Hippocampal formation (tissue), 2 donors: ENCODE data around the gene ITFG2.

Experiments used
- DNase-seq, 2 donors: peaks; one replicate each; lab custom pipeline; 2025; lab: John Stamatoyannopoulos, UW

ITFG2 gene

GRCh38 chr12:2832550-2833127, 20.2 kb downstream of the ITFG2 start:
- no peak for DNase-seq

- no peak for DNase-seq
These were observed 20.9 kb downstream of the ITFG2 start for GRCh38 chr12:2833327-2833726.

GRCh38 chr12:2833810-2834209, 21.3 kb downstream of the ITFG2 start:
- DNase-seq: no peak

- peak; percentile 64 to 74 for DNase-seq
These were observed 22.4 kb downstream of the ITFG2 start, which contains the start of gene NRIP2 for GRCh38 chr12:2834581-2835491. NRIP2 (minus strand) TSS chr12:2835035; CDS start chr12:2834983, 52 bp downstream.

GRCh38 chr12:2835691-2836403, 23.4 kb downstream of the ITFG2 start:
- no peak for DNase-seq

GRCh38 chr12:2836574-2836973, 24.1 kb downstream of the ITFG2 start:
- DNase-seq: no peak

- DNase-seq: no peak
These were observed 28.7 kb downstream of the ITFG2 start for GRCh38 chr12:2841056-2841650.

GRCh38 chr12:2842948-2843347, 30.5 kb downstream of the ITFG2 start:
- DNase-seq: no peak

- DNase-seq: no peak
These were observed 32.3 kb downstream of the ITFG2 start for GRCh38 chr12:2844786-2845185.

- DNase-seq: no peak
These were observed 32.8 kb downstream of the ITFG2 start for GRCh38 chr12:2845280-2845679.

GRCh38 chr12:2851931-2852330, 39.5 kb downstream of the ITFG2 start:
- DNase-seq: no peak

- peak; percentile 42 to 77 for DNase-seq
These were observed 41.2 kb downstream of the ITFG2 start for GRCh38 chr12:2853626-2854025.

GRCh38 chr12:2854669-2855453, 42.4 kb downstream of the ITFG2 start:
- DNase-seq: no peak

- DNase-seq: no peak
These were observed 43.1 kb downstream of the ITFG2 start for GRCh38 chr12:2855546-2855945.

- no peak for DNase-seq
These were observed 43.6 kb downstream of the ITFG2 start for GRCh38 chr12:2856051-2856450.

- no peak for DNase-seq
These were observed 44.6 kb downstream of the ITFG2 start, which contains the start of gene TEX52 for GRCh38 chr12:2857021-2857431. TEX52 (minus strand) TSS chr12:2857039; CDS start chr12:2857026, 13 bp downstream.

GRCh38 chr12:2857576-2857975, 45.1 kb downstream of the ITFG2 start:
- no peak for DNase-seq

- no peak for DNase-seq
These were observed 45.9 kb downstream of the ITFG2 start for GRCh38 chr12:2858334-2858733.

- DNase-seq: no peak
These were observed 46.5 kb downstream of the ITFG2 start for GRCh38 chr12:2858944-2859421.

- DNase-seq: no peak
These were observed 47.7 kb downstream of the ITFG2 start for GRCh38 chr12:2860170-2860569.

GRCh38 chr12:2862876-2863275, 50.4 kb downstream of the ITFG2 start:
- DNase-seq: no peak
